Measurements from ENCODE around the gene ADAM19.
"Not testable (repeated sequence)": the region's sequence is repeated elsewhere in the genome, so short reads cannot be mapped to it uniquely, and the experiment has no call there.

The ADAM19 gene

DNA sequence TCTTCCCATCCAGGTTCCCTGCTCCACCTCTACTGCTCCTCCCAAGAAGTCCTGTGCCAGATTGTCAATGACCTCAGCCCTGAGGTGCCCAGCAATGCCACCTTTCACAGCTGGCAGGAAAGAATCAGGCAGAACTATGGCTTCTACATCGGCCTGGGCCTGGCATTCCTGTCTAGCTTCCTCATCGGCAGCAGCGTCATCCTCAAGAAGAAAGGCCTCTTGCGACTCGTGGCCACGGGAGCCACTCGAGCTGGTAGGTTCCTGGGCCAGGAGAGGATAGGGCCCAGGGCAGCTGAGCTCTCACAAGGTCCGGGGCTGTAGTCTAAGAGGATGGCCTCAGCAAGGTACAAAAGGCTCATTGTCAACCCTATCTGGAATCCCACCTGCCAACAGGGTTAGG lies 112.5 kb downstream of the ADAM19 start:
- no peak for DNase-seq (ENCODE audit: low read depth in 2 of 2)

DNA sequence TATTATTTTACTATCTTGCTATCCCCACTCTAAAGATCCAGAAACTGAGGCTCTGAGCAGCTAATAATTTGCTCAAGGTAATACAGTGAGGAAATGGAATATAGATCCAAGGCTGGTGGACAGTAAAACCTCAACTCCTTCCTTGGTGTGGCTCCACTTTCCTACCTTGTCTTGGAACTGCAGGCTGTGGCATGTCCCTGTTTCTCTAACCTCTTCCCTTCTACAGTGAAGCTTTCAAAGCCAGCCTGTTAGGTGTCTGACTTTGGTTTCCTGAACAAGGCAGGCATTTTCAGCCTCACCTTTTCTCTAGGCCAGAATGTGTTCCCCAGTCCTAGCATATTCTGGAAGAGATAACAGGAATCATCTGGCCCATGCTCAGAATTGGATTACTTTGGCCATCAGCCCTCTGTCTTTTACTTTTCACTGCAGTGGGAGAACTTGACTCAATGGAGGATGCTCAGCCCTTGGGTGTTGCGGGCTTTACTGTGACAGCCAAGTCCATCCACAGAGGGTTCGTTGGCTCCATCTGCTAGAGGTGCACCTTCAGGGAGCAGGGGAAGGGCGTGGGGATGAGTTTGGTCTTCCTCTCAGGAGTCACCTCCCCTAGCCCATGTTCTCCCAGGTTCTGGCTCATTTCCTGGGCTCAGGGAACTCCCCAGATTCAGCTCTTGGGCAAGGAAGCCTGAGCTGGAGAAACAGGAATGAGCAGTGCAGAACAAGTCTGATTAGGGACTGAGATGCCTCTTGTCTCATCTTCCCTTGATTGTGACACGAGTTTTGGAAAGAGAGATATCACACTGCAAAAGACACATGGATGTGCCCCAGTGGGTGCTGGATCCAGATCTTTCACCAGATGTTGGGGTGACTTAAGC lies 114.4 kb downstream of the ADAM19 start:
- DNase-seq (ENCODE audit: low read depth in 2 of 2) = no peak

DNA sequence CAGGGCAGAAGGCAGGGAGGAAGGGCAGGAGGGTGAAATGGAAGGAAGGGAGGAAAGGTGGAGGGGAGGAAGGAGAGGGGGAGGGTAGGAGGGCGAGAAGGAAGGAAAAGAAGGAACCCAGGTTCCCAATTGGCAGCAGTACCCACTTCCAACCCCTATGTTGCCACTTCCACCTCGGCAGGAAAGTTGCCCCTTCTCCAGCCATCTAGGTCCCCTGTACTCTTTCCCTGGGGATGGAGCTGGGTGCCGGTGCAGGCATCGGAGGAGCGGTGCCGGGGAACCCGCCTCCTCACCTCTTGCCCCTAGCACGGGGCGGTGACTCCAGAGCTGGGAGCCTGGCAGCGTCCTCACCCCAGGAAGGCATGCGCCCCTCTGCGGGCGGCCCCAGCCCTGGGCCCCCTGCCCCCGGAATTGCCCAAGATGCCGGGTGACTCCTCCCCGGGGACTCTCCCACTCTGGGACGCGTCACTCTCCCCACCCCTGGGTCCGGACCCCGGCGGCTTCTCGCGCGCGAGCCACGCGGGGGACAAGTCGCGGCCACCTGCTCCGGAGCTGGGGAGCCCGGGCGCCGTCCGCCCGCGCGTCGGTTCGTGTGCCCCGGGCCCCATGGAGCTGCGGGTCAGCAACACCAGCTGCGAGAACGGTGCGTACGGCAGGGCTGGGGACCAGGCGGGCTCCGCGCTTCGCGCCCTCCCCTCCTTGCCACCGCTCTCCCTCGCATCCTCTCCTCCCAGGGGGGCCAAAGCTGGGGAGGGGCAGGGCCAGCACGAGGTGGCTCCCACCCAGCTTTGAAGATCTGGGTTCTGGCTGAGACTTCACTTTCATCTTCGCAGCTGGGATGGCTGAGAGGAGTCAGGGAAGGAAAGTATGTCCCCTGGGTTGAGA lies 115.6 kb downstream of the ADAM19 start, which contains the start of gene NIPAL4:
Gene NIPAL4, plus strand, starts transcription at position 499 of the 885 bp plus-strand sequence. Its CDS starts 108 bp downstream, at position 607.
- peak; percentile 23 to 25 for DNase-seq (ENCODE audit: low read depth in 2 of 2)

DNA sequence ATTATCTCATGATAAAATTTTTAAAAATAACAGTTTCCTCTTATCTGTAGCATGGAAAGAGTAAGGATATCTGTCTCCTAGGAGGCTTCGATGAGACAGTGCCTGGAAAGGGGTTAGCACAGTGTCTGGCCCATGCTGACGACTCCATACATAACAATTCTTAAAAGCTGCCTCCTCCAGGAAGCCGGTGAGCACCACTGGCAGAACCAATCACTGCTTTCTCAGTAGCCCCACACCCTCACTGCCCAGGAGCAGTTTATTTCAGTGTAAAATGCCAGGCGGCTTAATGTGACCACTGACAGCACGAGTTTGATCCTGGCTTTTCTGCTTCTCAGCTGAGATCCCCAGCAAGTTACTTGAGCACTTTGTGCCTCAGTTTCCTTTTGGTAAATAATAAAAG lies 116.7 kb downstream of the ADAM19 start:
- DNase-seq (ENCODE audit: low read depth in 2 of 2) = no peak

DNA sequence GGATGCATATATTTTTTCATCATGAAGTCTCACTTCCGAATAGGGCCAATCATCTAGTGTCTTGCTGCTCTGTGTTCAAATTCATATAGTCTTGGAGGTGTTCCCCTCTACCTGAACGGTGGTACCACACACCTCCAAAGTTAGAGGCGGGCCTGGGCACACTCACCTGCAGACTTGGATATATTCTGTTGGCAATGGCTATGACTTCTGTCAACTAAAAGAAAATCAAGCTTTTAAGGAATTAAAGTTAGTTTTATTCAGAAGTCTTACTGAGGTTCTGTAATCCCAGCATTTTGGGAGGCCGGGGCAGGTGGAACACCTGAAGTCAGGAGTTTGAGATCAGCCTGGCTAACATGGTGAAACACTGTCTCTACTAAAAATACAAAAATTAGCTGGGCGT lies 118.2 kb downstream of the ADAM19 start:
- DNase-seq (ENCODE audit: low read depth in 2 of 2) = no peak

DNA sequence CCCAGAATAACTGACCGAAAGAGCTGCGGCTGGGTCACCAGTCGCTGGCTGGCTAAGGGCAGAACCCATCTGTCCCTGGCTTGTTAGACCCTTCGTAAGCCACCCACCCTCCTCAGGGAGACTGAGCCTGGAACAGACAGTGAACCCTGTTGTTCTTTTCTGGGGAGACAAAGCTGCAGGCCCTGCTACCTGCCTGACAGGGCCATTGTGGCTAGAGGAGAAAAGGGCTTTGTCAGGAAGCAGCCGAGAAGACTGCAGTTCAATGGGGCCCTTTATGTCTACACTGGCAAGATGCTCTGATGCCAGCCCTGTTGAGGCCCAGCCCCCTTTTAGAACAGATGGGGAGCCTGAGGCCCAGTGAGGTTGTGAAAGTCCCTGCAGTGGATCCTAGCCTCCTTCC lies 119.3 kb downstream of the ADAM19 start:
- no peak for DNase-seq (ENCODE audit: low read depth in 2 of 2)

DNA sequence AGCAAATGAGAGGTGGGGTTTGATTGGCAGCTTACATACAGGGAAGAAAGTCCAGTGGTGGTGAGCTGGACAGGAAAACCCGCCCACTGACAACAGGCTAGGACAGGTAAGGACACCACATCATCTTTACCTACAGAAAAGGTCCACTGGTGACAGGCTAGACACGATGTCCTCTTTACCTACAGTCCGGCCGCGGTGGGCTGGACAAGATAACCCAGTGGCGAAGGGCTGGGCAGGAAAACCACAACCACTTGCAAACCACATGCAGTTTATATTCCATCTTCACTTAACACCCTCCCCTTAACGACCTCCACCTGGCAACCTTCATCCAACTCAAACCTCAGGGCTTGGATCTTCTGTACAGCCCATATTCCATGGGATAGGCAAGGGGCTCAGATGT lies 120.5 kb downstream of the ADAM19 start:
- no peak for DNase-seq (ENCODE audit: low read depth in 2 of 2)

DNA sequence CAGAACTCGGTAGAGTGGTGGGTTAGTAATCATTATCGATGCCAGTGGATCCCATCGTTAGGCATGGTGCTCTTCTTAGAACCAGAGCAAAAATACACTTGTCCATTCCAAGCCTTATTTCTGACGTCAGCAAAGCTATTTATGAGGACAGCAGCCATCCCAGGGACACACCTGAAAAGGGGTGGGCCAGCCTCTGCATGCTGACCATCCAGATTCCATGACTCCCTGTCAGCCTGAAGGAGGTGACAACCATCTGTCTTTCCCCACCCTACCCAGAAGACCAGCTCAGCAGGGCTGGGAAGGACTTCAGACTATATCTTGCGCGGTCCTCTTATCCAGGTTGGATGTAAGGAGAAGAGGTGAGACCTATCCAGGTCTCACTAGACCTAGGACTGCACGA lies 121.3 kb downstream of the ADAM19 start:
- DNase-seq (ENCODE audit: low read depth in 2 of 2) = no peak

DNA sequence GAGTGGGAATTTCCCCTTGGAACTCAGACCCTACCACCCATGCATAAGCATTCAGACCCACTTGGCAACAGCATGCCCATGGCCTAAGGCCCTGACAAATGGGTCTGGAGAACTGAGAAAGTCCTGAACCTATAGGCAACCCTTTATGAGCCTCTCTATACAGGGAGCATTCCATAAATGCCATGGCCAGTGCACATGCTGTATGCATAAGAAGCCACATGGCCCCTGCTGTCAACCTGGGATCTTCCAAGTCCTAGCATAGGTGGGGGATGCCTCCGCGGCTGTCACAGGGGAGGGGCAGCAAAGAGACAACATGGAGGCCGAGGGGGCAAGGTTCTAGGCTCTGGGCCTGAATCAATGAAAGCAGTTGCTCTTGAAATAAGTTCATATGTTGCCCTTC lies 123.8 kb downstream of the ADAM19 start:
- DNase-seq (ENCODE audit: low read depth in 2 of 2) = no peak

DNA sequence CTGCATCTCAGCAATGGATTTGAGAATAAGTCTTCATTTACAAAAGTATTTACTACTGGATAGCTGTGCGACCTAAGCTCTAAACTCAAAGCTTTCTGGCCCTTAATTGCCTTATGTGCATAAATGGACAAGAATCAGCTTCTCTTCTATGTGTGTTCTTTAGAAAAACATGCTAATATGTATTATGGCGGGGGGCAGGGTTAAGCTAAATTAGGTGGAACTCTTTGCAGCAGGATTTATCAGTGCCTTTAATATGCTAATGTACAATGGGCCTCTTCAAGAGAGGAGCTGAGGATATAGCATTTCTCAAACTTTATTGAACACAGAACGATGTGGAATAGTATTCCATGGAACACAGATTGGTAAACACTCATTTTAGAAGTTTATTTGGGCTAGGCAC lies 125.6 kb downstream of the ADAM19 start:
- no peak for DNase-seq (ENCODE audit: low read depth in 2 of 2)

DNA sequence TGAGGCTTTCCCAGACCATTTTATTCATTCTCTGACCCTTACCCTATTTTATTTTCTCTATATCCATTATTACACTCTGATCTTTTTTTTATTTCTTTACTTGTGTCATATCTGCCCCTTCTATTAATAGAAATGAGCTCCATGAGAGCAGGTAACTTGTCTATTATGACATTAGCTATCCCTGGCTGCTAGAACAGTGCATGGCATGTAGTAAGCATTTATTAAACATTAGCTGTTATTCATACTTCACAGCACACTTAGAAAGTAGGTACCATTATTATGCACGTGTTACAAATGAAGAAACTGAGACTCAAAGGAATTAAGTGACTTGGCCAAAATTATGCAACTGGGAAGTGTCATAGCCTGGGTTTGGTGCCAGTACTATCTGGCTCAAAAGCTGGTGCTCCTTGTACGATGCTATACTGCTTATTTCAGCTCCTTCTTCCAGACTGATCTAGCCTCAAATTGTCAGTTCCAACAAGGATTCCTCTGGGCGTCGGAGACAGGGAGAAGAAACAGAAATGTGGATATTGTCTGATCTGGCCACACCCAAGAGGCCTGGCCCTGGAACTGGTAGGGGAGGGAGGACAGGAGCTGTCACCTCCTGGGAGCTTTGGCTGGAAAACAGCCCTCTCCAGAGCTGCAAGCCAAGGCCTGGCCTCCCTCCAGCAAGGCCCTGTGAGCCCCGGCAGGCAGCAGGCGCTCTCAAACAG lies 126.4 kb downstream of the ADAM19 start:
- no peak for DNase-seq (ENCODE audit: low read depth in 2 of 2)

DNA sequence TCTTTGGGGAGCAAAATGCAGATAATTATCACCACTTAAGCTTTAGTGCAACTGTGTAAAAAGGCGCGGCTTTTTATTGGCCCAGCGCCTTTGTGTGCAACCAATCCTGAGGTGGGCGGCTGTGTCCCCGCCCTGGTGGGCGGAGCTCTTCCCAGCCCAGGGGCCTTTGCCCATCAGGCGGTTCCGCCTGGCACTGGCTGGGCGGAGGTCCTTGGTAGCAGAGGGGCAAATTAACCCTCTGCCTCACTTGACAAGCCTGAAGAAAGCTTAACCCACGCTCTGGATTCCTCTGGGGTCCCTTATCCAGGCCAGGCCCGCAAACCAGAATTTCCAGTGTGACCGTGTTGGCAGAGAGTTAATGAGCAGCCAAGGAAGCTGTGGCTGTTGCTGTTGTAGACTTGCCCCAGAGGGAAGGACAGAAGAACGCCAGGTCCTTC lies 128.4 kb downstream of the ADAM19 start:
- DNase-seq (ENCODE audit: low read depth in 2 of 2) = no peak

DNA sequence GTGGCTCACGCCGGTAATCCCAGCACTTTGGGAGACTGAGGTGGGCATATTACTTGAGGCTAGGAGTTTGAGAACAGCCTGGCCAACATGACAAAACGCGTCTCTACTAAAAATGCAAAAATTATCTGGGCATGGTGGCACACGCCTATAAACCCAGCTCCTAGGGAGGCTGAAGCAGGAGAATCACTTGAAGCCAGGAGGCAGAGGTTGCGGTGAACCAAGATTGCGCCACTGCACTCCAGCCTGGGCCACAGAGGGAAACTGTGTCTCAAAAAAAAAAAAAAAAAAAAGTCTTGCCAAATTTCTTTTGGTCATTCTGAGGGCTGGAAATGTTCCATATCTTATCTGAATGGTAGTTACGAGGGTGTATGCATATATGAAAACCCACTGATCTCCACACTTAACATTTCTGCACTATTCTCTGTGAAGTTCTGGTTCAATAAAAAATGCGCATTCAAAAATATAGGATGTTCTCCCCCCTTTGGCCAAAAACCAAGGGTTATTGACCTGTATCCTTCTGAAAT lies 129.1 kb downstream of the ADAM19 start:
- DNase-seq (ENCODE audit: low read depth in 2 of 2) = no peak

DNA sequence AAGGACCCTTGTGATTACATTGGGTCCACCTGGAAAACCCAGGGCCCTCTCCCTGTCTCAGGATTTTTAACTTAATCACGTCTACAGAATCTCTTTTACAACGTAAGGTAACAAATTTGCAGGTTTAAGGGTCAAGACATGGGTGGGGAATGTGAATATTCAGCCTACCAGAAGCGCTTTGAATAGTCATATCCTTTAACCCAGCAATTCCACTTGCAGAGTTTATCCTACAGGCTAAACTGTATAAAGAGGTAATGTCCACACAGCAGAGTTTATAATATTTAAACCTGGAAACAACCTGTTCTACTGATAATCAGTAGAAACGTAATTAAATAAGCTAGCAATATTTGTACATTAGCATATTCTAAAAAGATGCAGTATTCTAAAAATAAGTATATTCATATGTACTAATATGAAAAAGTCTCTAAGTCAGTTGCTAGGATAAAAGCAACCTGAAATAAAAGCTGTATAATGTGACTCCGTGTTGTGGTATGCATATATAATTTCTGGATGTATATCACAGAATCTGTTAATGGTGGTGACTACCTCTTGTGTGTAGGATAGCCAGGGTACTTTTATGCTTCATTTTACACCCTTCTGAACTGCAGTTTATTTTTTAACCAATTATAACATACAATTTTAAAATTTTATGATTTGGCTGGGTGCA lies 129.7 kb downstream of the ADAM19 start:
- DNase-seq (ENCODE audit: low read depth in 2 of 2) = no peak

DNA sequence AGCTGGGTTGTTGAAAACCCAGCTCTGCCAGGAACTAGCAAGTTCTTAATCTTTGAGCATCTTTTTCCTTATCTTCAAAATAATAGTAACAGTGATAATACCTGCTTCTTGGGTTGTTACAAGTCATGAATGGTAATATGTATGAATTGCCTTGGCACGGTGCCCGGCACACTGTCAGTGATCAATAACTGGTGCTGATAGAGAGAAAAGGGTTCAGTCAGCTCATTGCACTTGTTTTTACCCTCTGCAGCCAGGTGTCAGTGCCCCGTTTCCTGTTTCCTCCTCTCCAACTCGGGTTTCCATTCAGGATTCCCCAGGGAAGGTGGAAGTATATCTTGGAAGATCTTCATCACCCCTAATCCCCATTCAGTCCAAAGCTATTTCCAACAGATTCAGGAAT lies 131.4 kb downstream of the ADAM19 start:
- DNase-seq (ENCODE audit: low read depth in 2 of 2) = no peak

DNA sequence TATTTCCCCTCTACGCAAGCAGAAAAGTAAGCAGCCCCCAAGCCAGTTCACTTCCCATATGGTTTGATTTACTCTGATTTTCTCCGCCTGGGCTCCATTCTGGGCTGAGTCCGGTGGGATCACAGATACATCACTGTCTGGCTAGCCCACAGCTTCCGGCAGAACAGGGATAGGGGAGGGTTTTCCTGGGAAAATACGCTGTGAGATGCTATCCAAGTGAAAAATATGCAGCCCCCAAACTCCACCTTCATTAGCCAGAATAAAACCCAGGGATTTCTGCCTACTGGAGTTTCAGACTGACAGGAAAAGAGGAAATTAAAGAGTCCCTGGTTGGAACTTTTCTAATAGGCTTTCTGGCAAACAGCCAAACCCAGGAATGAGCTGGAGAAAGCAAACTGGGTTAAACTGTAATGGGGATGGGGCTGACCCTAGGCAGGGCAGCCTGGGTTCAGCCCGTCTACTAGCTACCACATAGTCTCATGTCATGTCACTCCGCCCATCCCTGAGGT lies 132.5 kb downstream of the ADAM19 start:
- DNase-seq (ENCODE audit: low read depth in 2 of 2) = no peak

DNA sequence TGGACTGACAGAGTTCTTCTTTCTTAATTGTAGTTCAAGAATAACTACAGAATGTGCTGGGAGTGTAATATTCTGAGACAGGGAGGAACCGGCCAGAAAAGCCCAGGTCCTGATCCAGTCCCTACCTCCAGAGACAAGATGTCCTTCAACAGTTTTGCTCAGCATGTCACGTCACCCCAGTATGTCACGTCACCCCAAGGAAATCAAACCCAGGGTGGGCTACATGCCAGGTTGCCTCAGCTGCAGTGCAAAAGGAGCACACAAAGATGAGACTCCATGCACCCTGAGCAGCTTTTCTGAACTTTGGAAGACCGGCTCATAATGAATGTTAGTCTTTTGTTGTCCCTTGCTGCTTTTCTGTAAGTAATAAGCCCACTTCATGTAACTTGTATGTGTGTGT lies 141.5 kb downstream of the ADAM19 start:
- DNase-seq (ENCODE audit: low read depth in 2 of 2) = no peak

DNA sequence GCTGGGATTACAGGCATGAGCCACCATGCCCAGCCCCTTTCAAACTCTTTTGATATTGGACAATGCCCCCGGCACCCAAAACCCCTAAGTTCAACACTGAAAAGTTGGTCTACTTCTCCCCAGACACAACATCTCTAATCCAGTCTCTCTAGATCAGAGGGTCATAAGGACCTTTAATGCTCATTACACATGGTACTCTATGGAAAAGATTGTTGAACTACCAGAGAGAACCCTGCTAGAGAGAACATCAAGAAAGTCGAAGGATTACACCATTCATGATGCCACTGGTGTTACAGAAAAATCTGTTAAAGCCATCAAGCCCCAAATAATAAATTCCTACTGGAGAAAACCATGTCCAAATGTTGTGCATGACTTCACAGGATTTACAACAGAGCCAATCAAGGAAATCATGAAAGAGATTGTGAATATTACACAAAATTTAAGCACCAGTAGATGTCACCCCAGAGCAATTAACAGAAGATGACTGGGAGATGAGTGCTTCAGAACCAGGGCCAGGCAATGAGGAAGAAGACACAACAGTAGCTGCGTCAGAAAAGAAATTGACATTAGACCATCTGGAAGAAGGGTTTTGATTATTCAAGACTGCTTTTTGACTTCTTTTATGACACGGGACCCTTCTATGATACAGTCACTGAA lies 143.9 kb downstream of the ADAM19 start:
- peak in 1 of 2 donors; percentile 19 for DNase-seq (ENCODE audit: low read depth in 2 of 2)

DNA sequence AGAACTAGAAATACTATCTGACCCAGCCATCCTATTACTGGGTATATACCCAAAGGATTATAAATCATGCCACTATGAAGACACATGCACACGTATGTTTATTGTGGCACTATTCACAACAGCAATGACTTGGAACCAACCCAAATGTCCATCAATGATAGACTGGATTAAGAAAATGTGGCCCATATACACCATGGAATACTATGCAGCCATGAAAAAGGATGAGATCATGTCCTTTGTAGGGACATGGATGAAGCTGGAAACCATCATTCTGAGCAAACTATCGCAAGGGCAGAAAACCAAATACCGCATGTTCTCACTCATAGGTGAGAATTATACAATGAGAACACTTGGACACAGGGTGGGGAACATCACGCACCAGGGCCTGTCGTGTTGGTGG lies 145.7 kb downstream of the ADAM19 start:
- DNase-seq (ENCODE audit: low read depth in 2 of 2) = not testable (repeated sequence)

Data from activated CD4-positive, alpha-beta T cell treated with anti-CD3 and anti-CD28 coated beads for 24 hours (primary cell).